HepG2 (cell line): ENCODE measurements around the gene ANKRD11. TPM values are rescaled to one million over a fixed set of nuclear protein-coding genes. Genes with fewer than 3 reads are reported as not detected.

Experiments used
- ATF4 ChIP-seq, 2 experiments: fragments of 450-650 bp in 1 of 2; sonication (generic) in 1 of 2; formaldehyde crosslinking; IDR thresholded peaks; 2 replicates each; pipeline versions ENCODE4 v1.5.0 to v1.8.0; 2020 to 2022; ENCODE audit warnings: mild to moderate bottlenecking in 1 of 2, missing genetic modification reagents in 1 of 2
- ATM ChIP-seq: fragments of 450-650 bp; IDR thresholded peaks from 2 replicates; pipeline ENCODE4 v1.7.1; 2017; ENCODE audit warnings: mild to moderate bottlenecking, borderline replicate concordance
- CEBPZ ChIP-seq: IDR thresholded peaks from 2 replicates; pipeline ENCODE4 v1.6.1; 2012; ENCODE audit warnings: low read length, improper control_type of control experiment
- ELK4 ChIP-seq: sonication (generic); formaldehyde crosslinking; IDR thresholded peaks from 2 replicates; pipeline ENCODE4 v1.9.0; 2021; ENCODE audit warnings: missing genetic modification reagents, borderline replicate concordance
- FOXM1 ChIP-seq: sonication (generic); formaldehyde crosslinking; IDR thresholded peaks from 2 replicates; pipeline ENCODE4 v1.5.0; 2020; ENCODE audit warnings: missing genetic modification reagents
- GTF2F1 ChIP-seq: fragments of 150-350 bp; IDR thresholded peaks from 2 replicates; pipeline ENCODE4 v1.6.1; 2014; ENCODE audit warnings: low read length
- RAD51 ChIP-seq: fragments of 450-650 bp; IDR thresholded peaks from 2 replicates; pipeline ENCODE4 v1.6.1; 2016; ENCODE audit warnings: borderline replicate concordance
- SMC3 ChIP-seq: IDR thresholded peaks from 2 replicates; pipeline ENCODE4 v1.6.1; 2011; ENCODE audit warnings: low read length, improper control_type of control experiment
- TAF15 ChIP-seq: fragments of 200-400 bp; formaldehyde crosslinking; IDR thresholded peaks from one replicate; pipeline ENCODE4 v1.6.1; 2018; ENCODE audit warnings: mild to moderate bottlenecking, low read depth, low read length; ENCODE audit not compliant: poor library complexity, severe bottlenecking
- ZBTB49 ChIP-seq: sonication (generic); formaldehyde crosslinking; IDR thresholded peaks from 2 replicates; pipeline ENCODE4 v1.4.0; 2020; ENCODE audit warnings: missing genetic modification reagents, borderline replicate concordance
- ZFP37 ChIP-seq: sonication (generic); formaldehyde crosslinking; IDR thresholded peaks from 2 replicates; pipeline ENCODE4 v1.4.0; 2020; ENCODE audit warnings: missing genetic modification reagents, borderline replicate concordance
- ZFP62 ChIP-seq: sonication (generic); formaldehyde crosslinking; IDR thresholded peaks from 2 replicates; pipeline ENCODE4 v1.4.0; 2020; ENCODE audit warnings: missing genetic modification reagents
- ZMYM2 ChIP-seq: sonication (generic); formaldehyde crosslinking; IDR thresholded peaks from 2 replicates; pipeline ENCODE4 v1.8.0; 2022; ENCODE audit warnings: mild to moderate bottlenecking, missing genetic modification reagents
- ZNF253 ChIP-seq: sonication (generic); formaldehyde crosslinking; IDR thresholded peaks from 2 replicates; pipeline ENCODE4 v1.8.0; 2022; ENCODE audit warnings: mild to moderate bottlenecking, missing genetic modification reagents, borderline replicate concordance
- ZNF343 ChIP-seq: sonication (generic); formaldehyde crosslinking; IDR thresholded peaks from 2 replicates; pipeline ENCODE4 v1.4.0; 2020; ENCODE audit warnings: mild to moderate bottlenecking, missing genetic modification reagents
- ZNF557 ChIP-seq: sonication (generic); formaldehyde crosslinking; IDR thresholded peaks from 2 replicates; pipeline ENCODE4 v1.4.0; 2020; ENCODE audit warnings: missing genetic modification reagents
- ZNF687 ChIP-seq: sonication (generic); formaldehyde crosslinking; IDR thresholded peaks from 2 replicates; pipeline ENCODE4 v1.5.1; 2020; ENCODE audit warnings: mild to moderate bottlenecking, missing genetic modification reagents, moderate library complexity
- ZSCAN20 ChIP-seq: sonication (generic); formaldehyde crosslinking; IDR thresholded peaks from 2 replicates; pipeline ENCODE4 v1.4.0; 2020; ENCODE audit warnings: missing genetic modification reagents, mild to moderate bottlenecking, borderline replicate concordance
- polyA plus RNA-seq, 8 experiments: library from polyadenylated mRNA; depleted of rRNA in 3 of 8; stranded (reverse) in 7 of 8; unstranded in 1 of 8; fragments of >200 nt; fragmentation: Illumina TruSeq in 4 of 8; extraction: Trizol in 4 of 8; gene quantifications; 2 replicates each; pipeline versions ENCODE4 v1.2.1 to v1.2.3, GENCODE V29; 2011 to 2016; ENCODE audit warnings: low read depth in 4 of 8, missing spikeins in 1 of 8, mixed read lengths in 1 of 8; ENCODE audit not compliant: insufficient read depth in 1 of 8
- total RNA-seq, 5 experiments: library from RNA; depleted of rRNA; stranded (reverse); fragments of >200 nt; fragmentation: Illumina TruSeq; extraction: Trizol; gene quantifications; 2 replicates each; pipeline ENCODE4 v1.2.3, GENCODE V29; 2016; ENCODE audit warnings: low read depth in 1 of 5

ANKRD11 gene
- total and polyA plus RNA-seq, 2 of the 13 experiments (the other 11 are each of a cell fraction or from before 2014, with no cell fraction given) = 21.4 to 38.4 TPM

GRCh38 chr16:89330177-89330856 is 160.0 kb downstream of the ANKRD11 start (continued):
- TF ChIP-seq CEBPZ = no peak
- TF ChIP-seq SMC3 = no peak
- no peak for TF ChIP-seq ZSCAN20 (CRISPR knock-in tag)
- no peak for TF ChIP-seq ZFP62 (CRISPR knock-in tag)
- peak; percentile 46; the same call in 1 of the 2 replicates for TF ChIP-seq ZFP37 (CRISPR knock-in tag)
- no peak for TF ChIP-seq ZNF343 (CRISPR knock-in tag)
- TF ChIP-seq GTF2F1 = no peak
- TF ChIP-seq ZBTB49 (CRISPR knock-in tag) = no peak
- TF ChIP-seq ELK4 = no peak
- no peak for TF ChIP-seq TAF15
- TF ChIP-seq FOXM1 = no peak
- no peak for TF ChIP-seq ATF4 (CRISPR knock-in tag; IDR thresholded peaks at IDR 0.05)
- no peak for TF ChIP-seq ATM
- TF ChIP-seq ZNF557 (CRISPR knock-in tag) = no peak
- peak; percentile 91 for TF ChIP-seq ZNF687 (CRISPR knock-in tag)
- TF ChIP-seq ZMYM2 = no peak
- TF ChIP-seq RAD51 = no peak
- TF ChIP-seq ZNF253 (CRISPR knock-in tag) = no peak
